ENCODE measurements around the gene YLPM1.

YLPM1 gene

GRCh38 chr14:74836251-74836960 lies 73.3 kb downstream of the YLPM1 start:
- peak; percentile 89 for FAIRE-seq
- DNase-seq (ENCODE audit: insufficient read length, low spot score) = no peak

DNA sequence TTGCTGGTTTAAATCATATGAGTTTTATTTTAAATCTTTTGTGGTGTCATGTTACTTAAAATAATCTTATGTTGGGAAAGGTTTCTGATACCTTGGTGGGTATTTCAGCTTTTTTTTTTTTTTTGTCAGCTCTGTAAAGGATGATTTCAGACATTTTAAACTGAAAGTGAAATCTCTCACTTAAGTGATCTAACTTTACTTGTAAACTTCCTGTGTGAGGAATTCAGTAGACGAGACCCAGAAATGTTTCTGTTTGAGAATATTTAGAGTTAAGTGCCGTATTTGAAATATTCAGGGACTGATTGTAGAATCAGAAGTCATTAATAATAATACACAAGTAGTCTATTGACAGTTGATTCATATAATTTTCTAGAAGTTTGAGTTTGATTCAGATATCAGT lies 75.0 kb downstream of the YLPM1 start:
- no peak for DNase-seq (ENCODE audit: insufficient read length, low spot score)

GRCh38 chr14:74840603-74841030 lies 77.5 kb downstream of the YLPM1 start:
- no peak for DNase-seq (ENCODE audit: insufficient read length, low spot score)
- peak; percentile 96 for FAIRE-seq

More for the DNA sequence above, 75.0 kb downstream of the YLPM1 start:
- peak; percentile 93 for FAIRE-seq

DNA sequence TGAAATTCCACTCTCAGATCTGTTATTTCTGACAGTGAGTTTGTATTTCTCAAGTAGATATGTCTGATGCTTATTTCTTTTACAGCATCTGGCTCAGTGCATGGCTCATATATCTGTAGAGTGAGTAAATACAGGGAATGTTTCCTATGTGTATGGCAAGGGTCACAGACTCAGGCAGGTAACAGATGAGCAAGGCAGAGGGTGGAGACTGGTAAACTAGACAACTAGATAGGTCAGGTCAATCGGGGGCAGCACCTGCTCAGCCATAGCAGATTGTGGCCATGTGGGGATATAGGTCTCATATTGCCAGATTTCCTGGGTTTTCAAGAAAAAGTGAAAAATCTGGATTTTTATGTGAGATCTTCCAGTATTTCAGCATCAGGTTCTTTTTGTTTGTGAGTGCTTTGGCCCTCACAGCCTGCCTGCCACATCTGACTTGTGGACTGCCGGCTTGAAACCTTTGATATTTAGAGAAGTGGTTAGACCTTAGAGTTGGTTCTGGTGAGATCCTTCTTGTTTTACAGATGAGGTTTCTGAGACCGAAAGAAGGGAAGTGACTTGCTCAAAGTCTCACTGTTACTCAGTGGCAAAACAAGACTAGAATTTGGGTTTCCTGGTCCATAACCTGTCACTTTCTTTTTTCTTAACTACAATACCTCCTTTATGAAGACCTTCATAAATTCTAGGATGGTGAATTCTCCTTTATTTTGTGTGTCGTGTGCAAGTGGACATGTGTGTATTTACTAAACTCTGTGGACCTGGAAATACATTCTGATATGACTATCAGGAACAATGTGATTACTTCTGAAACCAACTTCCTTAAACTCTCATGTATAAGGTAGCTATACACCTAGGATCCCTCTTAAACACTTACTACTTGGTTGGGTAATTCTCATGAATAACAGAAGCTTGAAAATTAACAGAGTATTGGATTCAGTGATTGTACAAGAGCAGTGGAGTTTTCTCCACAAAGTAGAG lies 78.4 kb downstream of the YLPM1 start:
- peak; percentile 97 for FAIRE-seq
- peak; percentile 27 for DNase-seq (ENCODE audit: insufficient read length, low spot score)

DNA sequence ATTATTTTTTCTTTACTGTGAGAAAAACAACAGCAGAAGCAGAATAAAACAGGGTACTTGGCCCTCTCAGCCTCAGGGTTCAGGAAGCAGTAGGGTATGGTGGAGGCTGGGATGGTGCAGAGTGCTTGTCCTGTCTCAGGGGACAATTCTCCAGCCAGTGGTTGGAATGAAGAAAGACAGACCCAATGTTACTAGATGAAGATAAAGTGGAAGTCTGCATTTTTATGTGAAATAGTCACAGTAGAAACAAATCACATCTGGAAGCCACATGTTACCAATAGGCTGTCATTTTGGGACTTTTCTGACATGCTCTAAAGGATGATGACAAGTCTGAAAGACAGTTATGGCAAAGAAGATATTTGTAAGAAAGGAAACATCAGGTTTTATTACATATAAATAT lies 80.5 kb downstream of the YLPM1 start:
- FAIRE-seq = no peak
- DNase-seq (ENCODE audit: insufficient read length, low spot score) = no peak

DNA sequence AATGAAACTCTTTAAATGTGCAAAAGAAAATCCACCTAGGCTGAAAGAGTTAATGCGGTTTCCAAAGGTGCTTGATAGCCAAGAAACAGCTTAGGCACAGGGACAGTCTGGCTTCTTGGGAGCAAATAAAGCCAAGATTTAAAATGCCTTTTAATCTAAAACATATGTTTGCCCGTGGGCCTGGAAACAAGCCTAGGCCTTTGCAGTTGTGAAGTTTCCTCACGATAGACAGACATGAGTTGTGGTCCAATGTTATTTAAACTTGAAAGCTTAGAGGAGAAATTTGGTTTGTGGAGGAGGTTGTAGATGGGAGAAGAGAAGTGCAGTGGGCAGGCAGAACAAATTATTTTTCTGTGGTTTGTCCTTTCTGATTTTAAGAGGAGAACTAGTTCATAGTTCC lies 83.1 kb downstream of the YLPM1 start:
- FAIRE-seq (no peak), DNase-seq (ENCODE audit: insufficient read length, low spot score) (no peak)

GRCh38 chr14:74846968-74847665 lies 84.0 kb downstream of the YLPM1 start:
- DNase-seq (ENCODE audit: insufficient read length, low spot score) = no peak
- no peak for FAIRE-seq

DNA sequence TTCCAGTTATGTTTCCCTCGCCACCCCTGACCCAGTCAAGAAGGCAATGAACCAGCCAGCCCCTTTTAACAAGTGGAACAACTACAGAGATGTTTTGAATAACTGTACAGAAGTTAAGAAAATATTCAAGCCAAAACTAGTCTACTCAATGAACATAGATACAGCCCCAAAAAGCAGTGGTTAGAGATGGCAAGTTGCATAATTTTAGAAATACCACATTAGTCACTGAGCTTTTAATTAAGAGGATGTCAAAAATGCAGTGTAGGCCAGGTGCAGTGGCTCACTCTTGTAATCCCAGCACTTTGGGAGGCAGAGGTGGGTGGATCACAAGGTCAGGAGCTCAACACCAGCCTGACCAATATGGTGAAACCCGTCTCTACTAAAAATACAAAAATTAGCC lies 85.7 kb downstream of the YLPM1 start:
- no peak for FAIRE-seq
- DNase-seq (ENCODE audit: insufficient read length, low spot score) = no peak

- FAIRE-seq (no peak), DNase-seq (ENCODE audit: insufficient read length, low spot score) (no peak)
Measured at GRCh38 chr14:74852922-74853530, 89.9 kb downstream of the YLPM1 start.

GRCh38 chr14:74853581-74853980 lies 90.5 kb downstream of the YLPM1 start:
- FAIRE-seq (no peak), DNase-seq (ENCODE audit: insufficient read length, low spot score) (no peak)

GRCh38 chr14:74855021-74855420 lies 91.9 kb downstream of the YLPM1 start:
- FAIRE-seq = no peak
- no peak for DNase-seq (ENCODE audit: insufficient read length, low spot score)

GRCh38 chr14:74855945-74856344 lies 92.8 kb downstream of the YLPM1 start:
- FAIRE-seq (no peak), DNase-seq (ENCODE audit: insufficient read length, low spot score) (no peak)

GRCh38 chr14:74856366-74856765 lies 93.2 kb downstream of the YLPM1 start:
- no peak for FAIRE-seq

DNA sequence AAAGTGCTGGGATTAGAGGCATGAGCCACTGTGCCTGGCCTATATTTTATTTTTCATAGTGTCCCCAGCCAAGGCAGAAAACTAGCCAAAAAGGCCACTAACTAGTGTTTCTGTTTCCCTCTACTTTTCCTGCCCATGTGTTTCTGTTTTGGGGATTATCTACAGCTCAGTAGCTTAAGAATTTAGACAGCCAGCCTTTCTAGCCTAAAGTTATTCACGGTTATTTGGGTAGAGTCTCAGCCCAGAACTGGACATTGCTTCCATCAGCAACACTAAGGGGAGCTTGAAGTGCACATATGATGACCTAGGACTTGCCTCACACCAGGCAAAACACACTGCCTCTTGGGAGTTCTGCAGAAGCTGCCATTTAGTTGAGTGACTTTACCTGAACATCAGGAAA lies 94.9 kb downstream of the YLPM1 start:
- no peak for FAIRE-seq
- DNase-seq (ENCODE audit: insufficient read length, low spot score) = no peak

More at GRCh38 chr14:74856366-74856765, 93.2 kb downstream of the YLPM1 start:
- DNase-seq (ENCODE audit: insufficient read length, low spot score) = no peak

- FAIRE-seq = no peak
- no peak for DNase-seq (ENCODE audit: insufficient read length, low spot score)
Measured at GRCh38 chr14:74859757-74860552, 96.8 kb downstream of the YLPM1 start.

DNA sequence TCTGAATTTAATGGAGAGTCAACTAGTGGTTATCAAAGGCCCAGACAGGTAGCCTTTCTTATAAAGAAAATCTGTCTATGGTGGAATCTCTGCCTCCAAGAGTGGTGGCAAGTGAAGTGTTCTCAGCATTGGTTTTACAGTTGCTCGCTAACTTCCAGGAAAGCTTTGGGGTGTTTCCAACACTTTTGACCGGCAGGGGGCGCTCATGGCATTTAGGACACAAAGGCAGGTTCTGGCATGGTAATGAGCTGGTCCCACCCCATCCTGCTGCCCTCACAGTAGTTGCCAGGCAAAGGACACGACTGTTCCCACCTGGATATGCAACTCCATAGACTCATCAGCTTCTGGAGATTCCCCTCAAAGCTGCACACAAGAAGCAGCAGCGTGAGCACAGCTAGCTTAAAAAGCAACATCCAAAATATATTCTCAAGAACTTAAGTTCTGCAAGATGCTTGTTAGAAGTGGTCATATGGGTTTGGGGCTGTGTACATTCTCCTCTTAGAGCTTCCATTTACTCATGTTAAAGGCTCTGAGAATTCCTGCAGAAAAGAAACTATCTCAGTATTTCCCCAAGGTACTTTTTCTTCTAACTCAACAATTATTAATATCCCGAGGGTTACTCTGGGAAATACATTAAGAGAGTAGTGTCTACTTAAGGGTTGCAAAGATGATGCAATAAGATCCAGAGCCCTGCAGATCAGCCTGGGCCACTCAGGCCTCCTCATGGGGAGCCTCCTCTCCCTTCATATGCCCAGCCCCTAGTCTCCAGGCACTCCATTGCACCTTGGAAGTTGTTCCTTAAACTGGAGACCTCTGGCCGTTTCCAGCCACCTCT lies 98.0 kb downstream of the YLPM1 start:
- peak; percentile 65 for DNase-seq (ENCODE audit: insufficient read length, low spot score)
- peak; percentile 96 for FAIRE-seq

DNA sequence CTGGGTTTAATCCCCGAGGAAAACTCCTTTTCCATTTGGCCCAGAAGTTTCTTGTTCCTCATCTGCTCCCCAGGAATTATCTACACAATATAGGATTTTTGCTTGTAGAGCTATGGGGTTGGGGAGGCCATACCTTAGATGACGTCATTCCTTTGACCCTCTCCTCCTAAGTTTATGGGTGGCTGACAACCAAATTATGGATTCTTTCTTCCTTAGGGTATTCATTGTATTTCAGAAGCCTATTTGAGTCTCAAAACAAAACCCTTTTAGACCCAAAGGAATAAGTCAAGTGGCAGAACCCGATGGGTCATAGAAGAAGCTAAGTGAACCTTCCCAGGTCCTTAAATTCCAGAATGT lies 98.6 kb downstream of the YLPM1 start:
- FAIRE-seq = no peak
- no peak for DNase-seq (ENCODE audit: insufficient read length, low spot score)

DNA sequence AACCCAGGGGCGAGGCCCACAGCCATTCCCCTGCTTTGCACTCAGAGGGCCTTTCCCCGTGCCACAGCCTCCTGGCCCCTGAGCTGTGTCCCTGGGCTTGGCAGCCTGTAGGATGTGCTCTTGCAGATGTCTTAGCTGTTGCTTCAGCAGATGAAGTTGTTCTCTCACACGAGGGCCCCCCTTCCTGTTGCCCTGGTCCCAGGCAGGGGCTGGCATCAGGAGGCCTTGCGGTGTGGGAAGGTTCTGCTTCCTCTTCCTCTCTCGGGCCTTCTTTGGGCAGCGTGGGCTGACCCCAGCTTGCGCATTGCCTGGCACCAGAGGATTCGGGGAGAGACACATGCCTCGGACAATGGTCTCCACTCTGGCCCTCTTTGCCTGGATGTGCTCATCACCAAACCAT lies 100.2 kb downstream of the YLPM1 start:
- DNase-seq (ENCODE audit: insufficient read length, low spot score) (no peak), FAIRE-seq (no peak)

- FAIRE-seq (no peak), DNase-seq (ENCODE audit: insufficient read length, low spot score) (no peak)
Measured at GRCh38 chr14:74864198-74864597, 101.1 kb downstream of the YLPM1 start.

Measured in GM19239 (cell line).